ENCODE measurements around the gene PLCD3.

DNA sequence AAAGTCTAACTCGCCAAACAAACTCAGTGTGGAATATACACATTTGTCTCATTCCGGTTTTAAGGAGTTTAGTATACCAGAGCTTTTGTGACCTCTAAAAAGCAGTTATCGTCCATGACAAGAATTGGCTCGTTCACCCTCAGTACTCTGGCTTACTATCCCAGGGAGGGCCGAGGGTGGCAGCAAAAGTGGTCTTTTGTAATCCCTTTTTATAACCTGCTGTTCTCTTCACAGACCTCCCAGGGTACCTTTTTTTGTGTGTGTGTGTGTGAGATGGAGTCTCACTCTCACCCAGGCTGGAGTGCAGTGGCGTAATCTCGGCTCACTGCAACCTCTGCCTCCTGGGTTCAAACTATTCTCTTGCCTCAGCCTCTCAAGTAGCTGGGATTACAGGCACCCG, 62.3 kb downstream of the PLCD3 start:
- TF ChIP-seq, protein P1, sequence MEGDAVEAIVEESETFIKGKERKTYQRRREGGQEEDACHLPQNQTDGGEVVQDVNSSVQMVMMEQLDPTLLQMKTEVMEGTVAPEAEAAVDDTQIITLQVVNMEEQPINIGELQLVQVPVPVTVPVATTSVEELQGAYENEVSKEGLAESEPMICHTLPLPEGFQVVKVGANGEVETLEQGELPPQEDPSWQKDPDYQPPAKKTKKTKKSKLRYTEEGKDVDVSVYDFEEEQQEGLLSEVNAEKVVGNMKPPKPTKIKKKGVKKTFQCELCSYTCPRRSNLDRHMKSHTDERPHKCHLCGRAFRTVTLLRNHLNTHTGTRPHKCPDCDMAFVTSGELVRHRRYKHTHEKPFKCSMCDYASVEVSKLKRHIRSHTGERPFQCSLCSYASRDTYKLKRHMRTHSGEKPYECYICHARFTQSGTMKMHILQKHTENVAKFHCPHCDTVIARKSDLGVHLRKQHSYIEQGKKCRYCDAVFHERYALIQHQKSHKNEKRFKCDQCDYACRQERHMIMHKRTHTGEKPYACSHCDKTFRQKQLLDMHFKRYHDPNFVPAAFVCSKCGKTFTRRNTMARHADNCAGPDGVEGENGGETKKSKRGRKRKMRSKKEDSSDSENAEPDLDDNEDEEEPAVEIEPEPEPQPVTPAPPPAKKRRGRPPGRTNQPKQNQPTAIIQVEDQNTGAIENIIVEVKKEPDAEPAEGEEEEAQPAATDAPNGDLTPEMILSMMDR (IDR thresholded peaks at IDR 0.05) = no peak
- TF ChIP-seq POLR2A (IDR thresholded peaks at IDR 0.05) = no peak

Measured in right lobe of liver (tissue), 4 donors.